NCI-H1930 (cell line): ENCODE results near the gene CHERP.
"Not testable (repeated sequence)": the region's sequence is repeated elsewhere in the genome, so short reads cannot be mapped to it uniquely, and the experiment has no call there.

Experiments used
- DNase-seq, 2 experiments: peaks; one replicate each; lab custom pipeline; 2025; lab: John Stamatoyannopoulos, UW

The CHERP gene

DNA sequence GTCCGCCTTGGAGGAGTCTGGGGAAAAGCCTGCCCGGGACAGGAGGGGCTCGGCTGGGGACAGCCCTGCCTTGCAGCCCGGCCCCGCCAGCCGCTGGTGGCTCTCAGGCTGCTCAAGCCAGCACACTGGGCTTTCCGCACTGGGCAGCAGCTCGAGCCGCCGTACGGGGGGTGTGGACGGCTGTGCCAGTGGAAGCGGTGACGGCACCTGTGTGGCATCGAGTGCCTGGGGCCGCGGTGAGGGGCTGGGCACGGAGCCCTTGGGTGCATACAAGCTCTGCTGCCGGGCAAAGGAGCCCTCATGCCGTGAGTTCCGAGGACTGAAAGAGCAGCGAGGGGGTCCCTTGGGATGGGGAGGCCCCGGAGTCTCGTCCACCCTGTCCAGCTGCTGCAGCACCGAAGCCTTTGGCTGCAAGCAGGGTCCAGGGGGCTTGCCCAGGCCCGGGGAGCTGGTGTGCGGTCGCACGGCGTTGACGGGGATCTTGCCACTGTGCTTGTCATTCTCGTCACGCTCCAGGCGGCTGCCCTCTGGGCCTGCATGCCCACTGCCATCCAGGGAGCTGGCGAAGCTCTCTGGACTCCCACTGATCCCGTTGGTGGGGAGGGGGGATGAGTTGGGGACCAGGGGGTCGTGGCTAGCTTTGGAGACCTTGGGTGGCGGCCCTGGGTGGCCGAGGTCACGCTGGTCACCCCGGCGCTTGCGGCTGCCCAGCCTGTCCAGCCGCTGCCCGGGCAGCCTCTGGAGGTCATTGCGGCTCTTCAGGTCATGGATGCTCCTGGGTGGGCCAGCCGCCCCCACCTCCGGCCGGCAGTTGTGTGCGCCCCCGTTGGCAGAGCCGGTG is 34.7 kb upstream of the CHERP start:
- DNase-seq, result no peak

DNA sequence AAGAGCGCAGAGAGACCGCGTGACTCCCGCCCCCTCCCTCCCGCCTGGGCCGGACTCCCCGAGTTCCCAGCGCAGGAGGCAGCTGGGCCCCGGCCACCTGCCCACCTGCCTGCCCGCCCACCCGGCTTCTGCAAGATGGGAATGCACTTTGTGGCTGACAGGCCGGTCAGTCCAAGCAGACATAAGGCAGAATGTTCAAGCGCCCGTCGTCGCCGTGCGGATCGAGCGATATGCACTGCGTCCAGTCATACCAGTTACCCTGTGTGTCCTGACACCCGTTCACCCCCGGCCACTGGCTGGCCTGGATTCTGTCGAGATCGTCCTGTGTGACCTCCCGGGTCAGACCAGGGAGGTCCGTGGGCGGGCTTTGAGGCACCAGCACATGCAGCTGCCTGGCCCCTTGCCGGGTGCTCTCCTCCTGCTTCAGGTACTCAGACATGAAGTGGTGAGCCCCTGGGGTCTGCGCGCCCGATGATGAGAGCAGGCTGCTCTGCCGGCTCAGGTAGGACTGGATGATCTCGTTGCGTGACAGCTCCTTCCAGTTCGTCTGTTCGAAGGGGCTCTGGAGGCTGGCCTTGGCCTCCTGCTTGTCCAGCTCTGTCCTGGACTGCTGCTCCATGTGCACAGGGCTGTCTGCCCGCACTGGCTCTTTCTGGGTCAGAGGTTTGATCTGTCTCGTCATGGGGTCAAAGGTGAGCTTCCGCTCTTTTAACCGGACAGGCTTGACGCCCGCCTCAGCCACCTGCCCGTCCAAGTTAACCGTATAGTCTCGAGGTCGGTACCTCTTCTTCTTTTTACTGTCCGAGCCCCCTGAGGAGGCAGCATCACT is 33.8 kb upstream of the CHERP start:
- no peak for DNase-seq

DNA sequence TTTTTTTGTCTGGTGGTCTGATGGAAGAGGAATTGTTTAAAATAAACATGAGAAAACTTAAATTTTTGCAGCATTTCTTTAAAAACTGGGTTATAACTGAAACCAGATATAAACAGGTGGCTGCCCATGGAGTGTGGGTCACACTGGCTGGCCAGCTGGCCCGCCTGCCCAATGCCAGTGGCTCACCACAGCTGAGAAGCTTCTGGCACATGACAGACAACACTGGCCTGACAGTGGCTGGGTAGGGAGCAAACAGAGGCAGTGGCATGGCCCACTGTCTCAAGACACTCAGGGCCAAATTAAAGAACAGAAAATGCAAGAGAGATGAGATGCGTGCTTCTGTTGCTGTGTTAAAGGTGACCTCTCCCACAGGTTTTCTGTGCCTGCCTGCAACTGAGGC is 33.0 kb upstream of the CHERP start:
- DNase-seq, result no peak

DNA sequence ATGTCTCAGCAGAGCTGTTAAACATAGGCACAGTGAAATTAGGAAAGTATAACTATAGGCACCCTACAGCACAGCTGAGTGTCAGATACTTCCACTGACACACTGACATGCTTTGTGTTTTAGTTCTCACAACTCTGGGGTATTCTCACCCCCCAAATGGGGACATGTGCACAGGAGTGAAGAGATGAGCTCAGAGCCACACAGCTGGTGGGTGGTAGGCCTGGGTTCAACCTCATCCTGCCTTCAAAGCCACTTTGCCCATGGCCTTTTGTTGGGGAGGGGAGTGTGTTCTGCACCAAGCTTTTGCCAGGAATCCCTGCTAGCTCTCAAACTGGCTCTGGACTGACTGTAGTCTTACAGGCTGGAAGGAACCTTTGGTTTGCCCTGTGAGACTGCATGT is 31.7 kb upstream of the CHERP start:
- no peak for DNase-seq

DNA sequence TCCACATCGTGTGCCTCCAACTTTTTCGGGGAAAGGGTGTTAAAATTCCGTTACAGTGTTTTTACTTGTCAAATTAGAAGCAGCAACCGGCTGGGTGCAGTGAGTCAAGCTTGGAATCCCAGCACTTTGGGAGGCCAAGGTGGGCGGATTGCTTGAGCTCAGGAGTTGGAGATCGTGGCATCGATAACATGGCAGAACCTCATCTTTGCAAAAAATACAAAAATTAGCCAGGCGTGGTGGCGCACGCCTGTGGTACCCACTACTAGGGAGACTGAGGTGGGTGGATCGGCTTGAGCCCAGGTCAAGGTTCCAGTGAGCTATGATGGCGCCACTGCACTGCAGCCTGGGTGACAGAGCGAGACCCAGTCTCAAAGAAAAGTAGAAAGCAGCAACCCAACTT is 31.1 kb upstream of the CHERP start:
- no peak for DNase-seq

DNA sequence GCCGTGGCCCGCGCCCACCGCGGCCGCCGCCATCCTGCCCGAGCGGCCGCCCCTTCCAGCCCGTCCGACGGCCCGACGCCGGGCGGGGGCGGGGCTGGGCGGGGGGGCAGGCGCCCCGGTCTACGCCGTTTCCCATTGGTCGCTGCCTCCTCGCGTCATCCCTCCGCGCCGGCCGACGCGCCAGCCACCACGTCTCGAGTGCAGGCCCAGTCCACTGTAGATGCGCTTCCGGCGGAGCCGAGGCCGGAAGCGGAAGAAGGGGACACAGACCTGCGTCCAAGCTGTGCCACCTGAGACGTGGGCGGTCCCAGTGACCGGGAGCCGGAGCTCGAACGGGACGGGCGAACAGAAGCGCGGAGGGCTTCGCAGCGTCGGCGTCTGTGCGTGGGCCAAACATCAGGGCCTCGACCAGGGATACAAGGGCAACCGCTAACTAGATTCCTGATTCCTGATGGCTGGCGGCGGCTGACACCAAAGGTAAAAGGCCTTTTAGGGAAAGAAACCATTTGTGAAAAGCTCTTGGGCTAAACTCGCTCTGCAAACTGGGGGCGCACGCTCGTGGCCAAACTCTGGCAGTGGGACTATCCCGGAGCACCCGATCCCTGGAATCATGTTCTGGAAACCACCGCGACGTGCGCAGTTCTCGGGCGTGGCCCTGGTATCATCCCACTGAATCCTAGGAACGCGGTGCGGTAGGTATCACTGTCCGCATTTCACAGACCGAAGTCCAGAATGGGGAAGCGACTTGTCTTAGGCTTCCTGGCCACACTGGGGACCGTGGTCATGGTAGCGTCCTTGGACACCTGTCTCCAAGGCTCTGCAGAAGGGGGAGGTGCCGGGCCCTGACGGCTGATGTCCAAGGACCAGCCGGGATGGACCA is 30.3 kb upstream of the CHERP start, which contains the start of gene SLC35E1:
SLC35E1 (minus strand) TSS at position 84 of the 880 bp plus-strand sequence; CDS start at position 33, 51 bp downstream.
- DNase-seq, result peak; percentile 86 to 90

DNA sequence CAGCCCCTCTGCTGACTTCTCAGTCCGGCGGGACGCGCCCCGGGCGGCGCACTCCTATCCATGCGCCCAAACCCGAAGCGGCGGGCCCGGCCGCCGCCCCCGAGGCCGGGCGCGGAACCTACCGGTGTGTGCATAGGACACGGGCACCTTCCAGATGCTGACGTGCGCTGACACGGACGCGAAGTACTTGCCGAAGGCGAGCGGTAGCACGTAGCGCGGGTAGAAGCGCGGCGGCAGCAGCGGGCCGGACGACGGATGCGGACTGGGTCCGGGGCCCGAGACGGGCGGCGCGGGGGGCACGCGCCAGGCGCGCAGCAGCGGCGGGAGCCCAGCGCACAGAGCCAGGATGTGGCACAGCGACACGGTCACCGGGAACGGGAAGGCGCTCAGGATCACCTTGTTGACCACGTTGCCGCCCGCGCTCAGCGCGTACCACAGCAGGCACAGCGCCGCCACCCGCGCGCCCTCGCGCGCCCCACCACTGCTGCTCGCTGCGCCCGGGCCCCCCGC is 29.6 kb upstream of the CHERP start:
- DNase-seq, result no peak

DNA sequence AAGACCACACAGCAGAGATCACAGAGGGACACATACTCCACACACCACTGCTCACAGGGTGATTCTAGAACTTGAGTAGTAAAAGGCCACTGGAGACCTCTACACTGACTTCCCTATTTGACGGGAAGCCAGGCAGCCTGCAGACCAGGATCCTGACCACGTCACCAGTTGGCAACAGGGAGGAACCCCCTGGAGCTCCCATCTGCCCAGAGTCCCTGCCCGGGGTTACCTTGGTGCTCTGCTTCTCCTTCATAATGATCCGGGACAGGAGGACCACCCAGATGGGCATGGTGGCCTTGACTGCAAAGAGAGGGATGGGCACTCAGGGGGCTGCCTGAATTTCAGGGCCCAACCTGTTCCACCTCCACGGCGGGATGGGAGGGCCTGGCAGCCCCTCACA is 29.0 kb upstream of the CHERP start:
- DNase-seq, result no peak

DNA sequence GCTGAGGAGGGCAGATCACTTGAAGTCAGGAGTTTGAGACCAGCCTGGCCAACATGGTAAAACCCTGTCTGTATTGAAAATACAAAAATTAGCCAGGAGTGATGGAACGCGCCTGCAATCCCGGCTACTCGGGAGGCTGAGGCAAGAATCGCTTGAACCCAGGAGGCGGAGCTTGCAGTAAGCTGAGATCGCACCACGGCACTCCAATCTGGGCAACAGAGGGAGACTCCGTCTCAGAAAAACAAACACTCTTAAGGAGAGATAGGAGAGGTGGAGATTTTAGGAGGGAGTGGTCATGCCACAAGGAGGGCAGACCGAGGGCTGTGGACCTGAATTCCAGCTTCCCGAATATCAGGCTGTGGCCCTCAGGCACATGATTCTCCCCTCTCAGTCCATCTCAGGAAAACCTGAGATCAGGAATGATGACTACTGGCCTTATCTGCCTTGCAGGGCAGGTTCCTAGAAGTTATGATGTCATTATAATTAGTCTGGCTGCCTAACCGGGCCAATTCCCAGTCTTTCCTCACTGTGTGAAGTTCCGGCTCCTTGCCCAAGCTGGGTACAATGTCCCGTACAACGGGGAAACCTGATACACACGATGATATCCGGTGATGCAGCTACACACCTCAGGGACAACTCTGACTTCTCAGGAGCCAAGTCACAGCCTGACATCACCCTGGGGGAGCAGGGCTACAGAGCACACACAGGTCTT is 27.5 kb upstream of the CHERP start:
- DNase-seq, result no peak

DNA sequence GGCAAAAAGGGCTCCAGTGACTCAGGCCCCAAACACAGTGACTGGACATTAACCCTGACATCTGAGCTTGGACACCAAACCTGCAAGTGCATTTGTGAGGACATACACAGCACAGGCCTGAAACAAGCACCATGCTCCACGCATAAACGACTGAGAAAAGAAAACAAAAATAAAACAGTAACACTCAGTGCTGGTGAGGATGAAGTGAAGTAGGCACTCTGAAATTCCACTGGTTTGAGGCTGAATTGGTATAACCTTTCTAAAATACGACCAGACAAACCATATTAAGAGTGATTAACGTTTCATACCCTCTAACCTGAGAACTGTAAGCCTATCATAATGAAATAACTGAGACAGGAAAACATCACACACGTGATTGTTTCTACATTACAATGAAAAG is 24.5 kb upstream of the CHERP start:
- DNase-seq, result no peak

DNA sequence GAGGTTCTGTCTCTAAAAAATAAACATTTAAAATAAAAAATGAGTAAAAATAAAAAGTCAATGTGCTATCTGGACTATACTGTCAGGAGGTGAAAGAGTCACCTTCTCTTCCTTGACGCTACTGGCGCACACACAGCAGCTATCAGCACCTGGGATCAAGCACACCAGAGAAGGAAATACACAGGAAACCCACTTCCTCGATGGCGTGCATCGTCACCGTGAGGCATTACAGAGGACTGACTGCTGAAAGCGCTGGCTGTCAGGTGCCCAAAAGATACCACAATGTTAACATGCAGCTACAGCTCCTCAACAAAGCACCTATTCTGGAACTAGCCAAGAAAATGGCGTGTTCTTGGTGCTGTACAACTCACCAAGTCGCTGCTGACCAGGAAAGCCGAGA is 23.9 kb upstream of the CHERP start:
- DNase-seq, result no peak

DNA sequence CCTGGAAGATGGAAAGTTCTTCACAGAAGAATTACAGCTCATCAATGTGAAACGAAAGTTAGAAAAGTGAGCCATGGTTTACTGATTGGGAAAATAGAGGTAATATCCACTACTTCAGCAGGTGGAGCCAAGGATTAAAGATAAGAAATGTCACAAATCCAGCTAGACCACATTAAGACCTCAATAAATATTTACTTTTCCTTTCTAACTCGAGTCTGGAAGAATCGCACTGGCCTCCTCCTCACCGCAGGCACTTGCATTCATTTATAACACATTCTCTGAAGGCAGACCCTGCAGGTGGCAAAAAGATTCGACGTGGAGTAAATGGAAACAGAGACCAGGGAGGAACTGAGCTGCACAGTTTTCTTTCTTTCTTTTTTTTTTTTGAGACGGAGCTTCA is 22.6 kb upstream of the CHERP start:
- no peak for DNase-seq

DNA sequence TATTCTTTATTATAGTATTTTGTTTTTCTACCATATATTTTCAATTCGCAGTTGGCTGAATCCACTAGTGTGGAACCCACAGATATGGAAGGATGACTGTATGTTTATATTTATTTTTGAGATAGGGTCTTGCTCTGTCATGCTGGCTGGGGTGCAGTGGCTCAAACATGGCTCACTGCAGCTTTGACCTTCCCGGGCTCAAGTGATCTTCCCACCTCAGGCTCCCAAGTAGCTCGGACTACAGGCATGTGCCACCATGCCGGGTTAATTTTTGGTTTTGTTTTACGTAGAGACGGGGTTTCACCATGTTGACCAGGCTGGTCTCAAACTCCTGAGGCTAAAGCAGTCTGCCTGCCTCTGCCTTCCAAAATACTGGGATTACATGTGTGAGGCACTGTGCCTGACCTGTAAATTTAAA is 20.4 kb upstream of the CHERP start:
- DNase-seq, result no peak

DNA sequence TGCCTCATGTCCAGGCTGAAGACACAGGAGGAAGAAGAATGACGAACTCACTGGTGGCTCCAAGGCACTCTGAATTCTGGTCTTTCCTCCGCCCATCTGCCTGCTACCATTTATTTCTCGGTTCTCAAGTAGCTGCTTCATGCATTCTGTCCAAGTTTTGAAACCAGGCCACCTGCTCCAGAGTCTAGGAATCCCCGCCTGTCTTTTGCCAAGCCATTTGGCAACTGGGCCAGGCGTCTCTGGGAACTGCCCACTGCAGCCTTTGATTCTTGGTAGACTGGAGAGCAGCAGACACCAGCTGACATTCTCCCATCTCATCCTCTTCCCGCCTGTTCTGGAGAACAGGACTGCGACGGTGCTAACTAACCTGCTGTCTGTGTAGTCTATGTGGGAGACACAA is 19.1 kb upstream of the CHERP start:
- DNase-seq, result no peak

DNA sequence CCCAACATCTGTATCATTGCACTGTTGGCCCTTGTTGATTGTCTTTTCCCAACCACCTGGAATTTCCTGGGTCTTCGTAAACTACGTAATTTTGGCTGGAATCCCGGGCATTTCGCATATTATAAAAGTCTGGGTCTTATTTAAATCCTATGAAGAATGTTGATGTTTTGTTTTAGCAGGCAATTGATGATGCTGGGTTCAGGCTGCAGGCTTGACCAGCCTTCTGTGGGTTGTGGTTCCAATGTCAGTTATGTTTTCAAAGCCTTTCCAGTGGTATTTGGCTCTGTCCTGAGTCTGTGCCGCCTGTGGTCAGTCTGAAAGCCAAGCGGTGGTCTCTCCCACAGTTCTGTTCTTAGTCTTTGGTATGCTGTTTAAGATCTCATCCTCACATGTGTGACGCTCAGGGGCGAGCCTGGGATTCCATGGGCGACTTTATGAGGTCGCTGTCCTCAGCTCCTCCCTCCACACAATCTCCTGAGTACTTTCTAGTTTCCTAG is 17.6 kb upstream of the CHERP start:
- DNase-seq, result no peak

DNA sequence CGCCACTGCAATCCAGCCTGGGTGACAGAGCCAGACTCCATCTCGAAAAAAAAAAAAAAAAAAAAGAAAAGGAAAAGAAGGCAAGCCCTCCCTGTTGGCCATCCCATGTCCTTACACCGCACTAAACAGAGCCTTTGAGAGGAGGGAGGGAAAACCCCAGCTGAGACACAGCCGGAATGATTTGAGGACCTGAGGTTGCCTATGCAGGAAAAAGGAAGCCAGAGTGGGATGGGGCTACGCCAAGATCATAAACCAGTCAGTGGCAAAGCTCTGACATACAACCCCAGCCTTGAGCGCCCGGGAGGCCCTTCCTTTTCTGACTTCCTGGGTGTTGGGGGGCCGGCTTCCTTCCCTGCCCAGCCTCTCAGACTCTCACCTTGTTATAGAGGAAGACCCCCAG is 12.5 kb upstream of the CHERP start:
- no peak for DNase-seq

DNA sequence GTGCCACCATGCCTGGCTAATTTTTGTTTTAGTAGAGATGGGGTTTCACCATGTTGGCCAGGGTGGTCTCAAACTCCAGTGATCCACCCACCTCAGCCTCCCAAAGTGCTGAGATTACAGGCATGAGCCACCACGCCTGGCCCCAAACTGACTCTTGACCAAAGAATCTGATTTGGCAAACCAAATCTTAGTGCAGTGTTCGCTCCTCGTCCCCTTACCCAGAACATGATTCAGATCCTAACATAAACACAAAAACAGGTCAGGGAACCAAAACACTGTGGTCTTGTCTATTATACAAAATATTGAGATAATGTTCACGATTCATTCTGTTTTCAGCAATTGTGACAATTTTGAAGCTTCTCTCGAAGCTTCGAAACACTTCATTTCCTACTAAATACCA is 9.7 kb upstream of the CHERP start:
- not testable (repeated sequence) for DNase-seq

DNA sequence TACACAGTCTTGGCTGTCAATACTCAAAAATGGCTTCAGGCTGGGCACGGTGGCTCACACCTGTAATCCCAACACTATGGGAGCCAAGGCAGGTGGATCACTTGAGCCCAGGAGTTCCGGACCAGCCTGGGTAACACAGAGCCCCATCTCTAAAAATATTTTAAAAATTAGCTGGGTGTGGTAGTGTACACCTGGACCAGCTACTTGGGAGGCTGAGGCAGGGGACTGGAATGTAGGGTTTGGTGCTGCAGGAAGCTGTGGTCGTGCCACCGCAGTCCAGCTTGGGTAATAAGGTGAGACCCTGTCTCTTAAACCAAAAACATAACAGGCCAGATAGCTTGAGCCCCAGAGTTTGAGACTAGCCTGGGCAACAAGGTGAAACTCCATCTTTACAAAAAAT is 6.7 kb upstream of the CHERP start:
- no peak for DNase-seq

DNA sequence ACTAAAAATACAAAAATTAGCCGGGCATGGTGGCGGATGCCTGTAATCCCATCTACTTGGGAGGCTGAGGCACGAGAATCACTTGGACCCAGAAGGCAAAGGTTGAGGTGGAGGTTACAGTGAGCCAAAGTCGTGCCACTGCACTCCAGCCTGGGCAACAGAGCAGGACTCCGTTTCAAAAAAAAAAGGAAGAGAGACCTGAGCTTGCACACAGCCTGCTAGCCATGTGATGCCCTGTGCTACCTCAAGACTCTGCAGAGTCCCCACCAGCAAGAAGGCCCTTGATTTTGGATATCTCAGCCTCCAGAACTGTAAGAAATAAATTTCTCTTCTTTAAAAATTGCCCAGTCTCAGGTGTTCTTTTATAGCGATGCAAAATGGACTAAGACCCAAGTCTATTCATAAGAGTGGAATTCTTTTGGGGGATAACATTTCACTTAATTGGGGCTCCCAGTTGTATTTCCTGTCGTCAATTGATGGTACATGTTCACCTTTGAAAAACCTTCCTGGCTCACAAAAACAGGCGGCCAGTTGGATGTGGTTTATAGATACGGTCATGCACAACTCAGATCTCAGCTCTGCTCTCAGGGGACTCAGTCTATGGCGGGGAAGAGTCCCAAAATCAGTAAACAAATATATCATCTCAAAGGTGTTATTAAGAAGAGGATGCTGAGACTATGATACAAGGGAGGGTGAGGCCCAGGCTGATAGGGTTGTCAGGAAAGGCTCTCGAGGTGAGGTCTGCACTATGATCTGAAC is 2.4 kb upstream of the CHERP start:
- no peak for DNase-seq

DNA sequence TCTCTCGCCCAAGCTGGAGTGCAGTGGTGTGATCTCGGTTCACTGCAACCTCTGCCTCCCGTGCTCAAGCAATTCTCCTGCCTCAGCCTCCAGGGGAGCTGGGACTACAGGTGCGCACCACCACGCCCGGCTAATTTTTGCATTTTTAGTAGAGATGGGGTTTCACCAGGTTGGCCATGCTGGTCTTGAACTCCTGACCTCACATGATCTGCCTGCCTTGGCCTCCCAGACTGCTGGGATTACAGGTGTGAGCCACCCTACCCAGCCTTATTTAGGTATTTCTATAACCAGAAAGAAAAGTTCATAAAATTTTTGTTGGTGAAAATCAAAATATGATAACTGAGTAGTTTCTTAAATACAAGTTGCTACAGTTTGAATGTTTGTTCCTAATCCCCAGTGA is 1.5 kb upstream of the CHERP start:
- DNase-seq, result not testable (repeated sequence)
